Sigmoid colon (tissue), 7 donors: ENCODE measurements around the gene ZNF710. TPM values are rescaled to one million over a fixed set of nuclear protein-coding genes. Genes with fewer than 3 reads are reported as not detected.

Experiments used
- DNase-seq: peaks from one replicate; pipeline ENCODE4 v3.0.0-alpha.2; 2019
- H3K27ac ChIP-seq, 4 donors: fragments of 200-600 bp; sonication (generic); one replicate each; pipeline ENCODE4 v1.5.1; 2016 to 2019; ENCODE audit warnings: mild to moderate bottlenecking in 1 of 4
- H3K27me3 ChIP-seq, 3 donors: fragments of 200-600 bp; sonication (generic); one replicate each; pipeline ENCODE4 v1.5.1; 2019; ENCODE audit warnings: mild to moderate bottlenecking in 1 of 3
- H3K36me3 ChIP-seq, 4 donors: fragments of 200-600 bp; sonication (generic); one replicate each; pipeline ENCODE4 v1.5.1; 2016 to 2019
- H3K4me1 ChIP-seq, 4 donors: fragments of 200-600 bp; sonication (generic); one replicate each; pipeline ENCODE4 v1.5.1; 2017 to 2019
- H3K4me3 ChIP-seq, 4 donors: fragments of 200-600 bp; sonication (generic); one replicate each; pipeline ENCODE4 v1.5.1; 2017 to 2019; ENCODE audit warnings: mild to moderate bottlenecking in 2 of 4, moderate library complexity in 1 of 4
- H3K9me3 ChIP-seq, 4 donors: fragments of 200-600 bp in 3 of 4; sonication (generic) in 3 of 4; one replicate each; pipeline versions ENCODE4 v1.5.1 to v1.6.1; 2013 to 2019
- EP300 ChIP-seq, 4 donors: sonication (generic); formaldehyde crosslinking; IDR thresholded peaks; one replicate each; pipeline ENCODE4 v1.6.1; 2017; ENCODE audit warnings: antibody characterized with exemption in 4 of 4
- POLR2A ChIP-seq, 2 donors: fragments of 450-650 bp; IDR thresholded peaks; one replicate each; pipeline ENCODE4 v1.6.1; 2016; ENCODE audit warnings: antibody characterized with exemption in 2 of 2, mild to moderate bottlenecking in 2 of 2, moderate library complexity in 2 of 2
- POLR2AphosphoS5 ChIP-seq, 4 donors: sonication (generic); formaldehyde crosslinking; IDR thresholded peaks; one replicate each; pipeline ENCODE4 v1.6.1; 2017; ENCODE audit warnings: antibody characterized with exemption in 4 of 4
- WGBS, 2 donors: extraction: QIAGEN DNeasy Blood & Tissue Kit; methylation state at CpG; one replicate each; pipeline ENCODE4 v1.1.7; 2013; 5-methylcytosine and 5-hydroxymethylcytosine counted together
- intact Hi-C: fragments of 100-400 bp; cut with DNase I; formaldehyde crosslinking; loops from one replicate; pipeline ENCODE4 v1.15.1; 2023
- polyA plus RNA-seq, 3 donors: library from polyadenylated mRNA; stranded (reverse); fragments of 200-250 nt; gene quantifications; one replicate each; pipeline ENCODE4 v1.2.3, GENCODE V29; 2013
- total RNA-seq, 4 donors: library from RNA; depleted of rRNA; stranded (reverse); fragments of >200 nt; gene quantifications; one replicate each; pipeline ENCODE4 v1.1.0, GENCODE V29; 2016
- TF ChIP-seq, protein P1 (sequence below), 4 experiments: fragments of 450-650 bp in 3 of 4; fragments of 200-600 bp in 1 of 4; IDR thresholded peaks; one replicate each; pipeline ENCODE4 v1.5.1; 2016 to 2019; ENCODE audit warnings: antibody characterized with exemption in 4 of 4, mild to moderate bottlenecking in 3 of 4, moderate library complexity in 2 of 4
- donor health status: healthy with polysubstance abuse.
- donor health status: Bipolar disorder and iron deficiency.
- donor health status: healthy.

Gene ZNF710
- total and polyA plus RNA-seq, 7 donors, result 5.3 to 28.2 (median 10.0) TPM

GRCh38 chr15:89980896-89981295 is 20.2 kb upstream of the ZNF710 start:
- Histone ChIP-seq H3K36me3 (no peaks in the 10 kb centered on the region), H3K27me3 (no peaks in the 10 kb centered on the region), H3K4me1 (no peaks in the 10 kb centered on the region), H3K27ac (no peak overlapping the region), H3K9me3 (peaks cover 0 to 8% (median 6%) of the 10 kb centered on the region in 4 donors), H3K4me3 (no peak overlapping the region)
- DNase-seq, result no peak
- WGBS, 2 donors, result 90 to 95% methylated on average over 4 of the region's 4 CpGs
- TF ChIP-seq POLR2A (IDR thresholded peaks at IDR 0.05) (no peak), EP300 (IDR thresholded peaks at IDR 0.05) (no peak), POLR2AphosphoS5 (IDR thresholded peaks at IDR 0.05) (no peak)
- TF ChIP-seq, protein P1, sequence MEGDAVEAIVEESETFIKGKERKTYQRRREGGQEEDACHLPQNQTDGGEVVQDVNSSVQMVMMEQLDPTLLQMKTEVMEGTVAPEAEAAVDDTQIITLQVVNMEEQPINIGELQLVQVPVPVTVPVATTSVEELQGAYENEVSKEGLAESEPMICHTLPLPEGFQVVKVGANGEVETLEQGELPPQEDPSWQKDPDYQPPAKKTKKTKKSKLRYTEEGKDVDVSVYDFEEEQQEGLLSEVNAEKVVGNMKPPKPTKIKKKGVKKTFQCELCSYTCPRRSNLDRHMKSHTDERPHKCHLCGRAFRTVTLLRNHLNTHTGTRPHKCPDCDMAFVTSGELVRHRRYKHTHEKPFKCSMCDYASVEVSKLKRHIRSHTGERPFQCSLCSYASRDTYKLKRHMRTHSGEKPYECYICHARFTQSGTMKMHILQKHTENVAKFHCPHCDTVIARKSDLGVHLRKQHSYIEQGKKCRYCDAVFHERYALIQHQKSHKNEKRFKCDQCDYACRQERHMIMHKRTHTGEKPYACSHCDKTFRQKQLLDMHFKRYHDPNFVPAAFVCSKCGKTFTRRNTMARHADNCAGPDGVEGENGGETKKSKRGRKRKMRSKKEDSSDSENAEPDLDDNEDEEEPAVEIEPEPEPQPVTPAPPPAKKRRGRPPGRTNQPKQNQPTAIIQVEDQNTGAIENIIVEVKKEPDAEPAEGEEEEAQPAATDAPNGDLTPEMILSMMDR (IDR thresholded peaks at IDR 0.05), result no peak
- intact Hi-C loops, result no loop called here

GRCh38 chr15:89982315-89983055 is 18.6 kb upstream of the ZNF710 start:
- TF ChIP-seq POLR2AphosphoS5 (IDR thresholded peaks at IDR 0.05) (no peak), POLR2A (IDR thresholded peaks at IDR 0.05) (no peak), EP300 (IDR thresholded peaks at IDR 0.05) (no peak)
- TF ChIP-seq, protein P1 (IDR thresholded peaks at IDR 0.05), result no peak
- no peak overlapping the region for H3K4me3 ChIP-seq
- no peaks in the 10 kb centered on the region for H3K36me3 ChIP-seq
- H3K27me3 ChIP-seq, result no peaks in the 10 kb centered on the region
- 79 to 86% methylated on average over 7 of the region's 7 CpGs for WGBS, 2 donors
- intact Hi-C loops, result no loop called here
- no peaks in the 10 kb centered on the region for H3K4me1 ChIP-seq
- H3K27ac ChIP-seq, result no peak overlapping the region
- peaks cover 0 to 8% (median 6%) of the 10 kb centered on the region in 4 donors for H3K9me3 ChIP-seq
- DNase-seq, result no peak

GRCh38 chr15:89984001-89984400 is 17.1 kb upstream of the ZNF710 start:
- Histone ChIP-seq H3K4me3 (no peak overlapping the region), H3K27me3 (no peaks in the 10 kb centered on the region), H3K36me3 (no peaks in the 10 kb centered on the region), H3K9me3 (peaks cover 0 to 8% (median 6%) of the 10 kb centered on the region in 4 donors), H3K27ac (no peak overlapping the region), H3K4me1 (no peaks in the 10 kb centered on the region)
- WGBS, 2 donors, result 74 to 95% methylated on average over 2 of the region's 2 CpGs
- intact Hi-C loops, result no loop called here
- TF ChIP-seq POLR2A (IDR thresholded peaks at IDR 0.05), result no peak
- TF ChIP-seq, protein P1 (IDR thresholded peaks at IDR 0.05), result no peak
- TF ChIP-seq EP300 (IDR thresholded peaks at IDR 0.05), result no peak
- DNase-seq, result no peak

DNA sequence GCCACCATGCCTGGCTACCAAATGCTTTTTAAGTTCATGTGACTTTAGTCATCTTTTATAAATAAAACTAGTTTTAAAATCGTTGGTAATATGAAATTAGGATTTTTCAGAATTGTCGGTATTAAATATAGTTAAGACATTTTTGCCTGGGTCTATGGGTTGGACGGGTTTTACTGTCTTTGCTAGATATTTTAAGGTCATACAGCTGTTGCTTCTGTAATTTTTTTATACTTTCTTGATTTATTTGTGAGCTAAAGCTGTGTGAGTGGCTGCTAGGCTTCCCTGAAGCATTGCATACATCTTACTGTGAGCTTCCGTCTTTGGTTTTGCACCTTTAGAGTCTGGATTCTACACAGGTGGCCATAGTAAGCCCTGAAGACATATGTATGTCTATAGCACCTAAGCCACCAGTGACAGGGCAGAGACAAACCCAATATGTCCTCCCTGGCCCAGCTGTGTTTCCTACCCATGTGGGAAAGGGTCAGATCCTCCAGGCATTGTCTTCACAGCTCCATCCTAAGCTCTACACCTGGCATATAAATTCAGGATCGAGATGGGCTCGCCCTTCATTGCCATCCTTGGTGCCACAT is 16.6 kb upstream of the ZNF710 start:
- intact Hi-C loops, result no loop called here
- TF ChIP-seq EP300 (IDR thresholded peaks at IDR 0.05), result no peak
- no peak for TF ChIP-seq POLR2AphosphoS5 (IDR thresholded peaks at IDR 0.05)
- TF ChIP-seq, protein P1 (IDR thresholded peaks at IDR 0.05), result no peak
- TF ChIP-seq POLR2A (IDR thresholded peaks at IDR 0.05), result no peak
- 90 to 94% methylated on average over 6 of the region's 6 CpGs for WGBS, 2 donors
- DNase-seq, result no peak
- no peak overlapping the region for H3K4me3 ChIP-seq
- H3K4me1 ChIP-seq, result no peaks in the 10 kb centered on the region
- no peaks in the 10 kb centered on the region for H3K36me3 ChIP-seq
- H3K9me3 ChIP-seq, result peaks cover 0 to 8% (median 6%) of the 10 kb centered on the region in 4 donors
- H3K27me3 ChIP-seq, result no peaks in the 10 kb centered on the region
- no peak overlapping the region for H3K27ac ChIP-seq
